GM21737 (cell line): Measurements from ENCODE around the gene KREMEN1.

ENCODE experiments used
- ATAC-seq: cut with Tn5 transposase; IDR thresholded peaks from one replicate; pipeline ENCODE4 v1.9.1; 2021; ENCODE audit warnings: mild to moderate bottlenecking, moderate library complexity; ENCODE audit not compliant: unreplicated experiment

Gene KREMEN1

DNA sequence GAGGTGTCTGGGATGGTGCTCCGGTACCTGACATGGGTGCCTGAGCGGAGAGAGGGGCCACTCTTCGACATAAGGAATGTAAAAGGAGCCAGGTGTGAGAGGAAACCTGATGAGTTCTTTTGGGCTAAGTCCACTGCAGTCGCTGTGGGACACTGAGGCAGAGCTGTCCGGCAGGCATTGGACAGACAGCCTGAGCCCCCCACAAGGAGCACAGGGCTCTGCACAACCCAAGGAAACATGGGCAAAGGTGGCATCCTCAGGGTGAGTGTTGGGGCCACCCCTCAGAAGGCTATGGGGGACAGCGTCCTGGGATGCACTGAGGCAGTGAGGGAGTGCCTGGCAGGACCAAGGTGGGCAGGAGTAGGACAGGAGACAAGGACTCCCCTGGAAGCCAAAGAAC lies 75.2 kb downstream of the KREMEN1 start:
- no peak for ATAC-seq

DNA sequence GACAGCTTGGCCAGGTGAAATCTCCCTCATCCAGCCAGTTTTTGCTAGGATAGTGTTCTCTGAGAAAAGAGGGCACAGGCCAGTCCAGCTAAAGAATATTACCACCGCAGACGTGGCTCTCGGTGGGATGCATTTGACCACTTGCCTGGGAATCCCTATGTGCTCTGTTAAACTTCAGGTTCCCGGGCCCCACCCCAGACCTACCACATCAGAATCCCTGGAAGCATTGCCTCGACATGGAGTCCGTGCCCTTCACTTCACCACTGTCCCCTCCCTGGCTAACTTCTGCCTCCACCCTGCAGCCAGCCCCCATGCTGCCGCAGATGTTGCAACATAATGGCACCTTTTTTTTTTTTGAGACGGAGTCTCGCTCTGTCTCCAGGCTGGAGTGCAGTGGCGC lies 76.0 kb downstream of the KREMEN1 start:
- ATAC-seq, result no peak

DNA sequence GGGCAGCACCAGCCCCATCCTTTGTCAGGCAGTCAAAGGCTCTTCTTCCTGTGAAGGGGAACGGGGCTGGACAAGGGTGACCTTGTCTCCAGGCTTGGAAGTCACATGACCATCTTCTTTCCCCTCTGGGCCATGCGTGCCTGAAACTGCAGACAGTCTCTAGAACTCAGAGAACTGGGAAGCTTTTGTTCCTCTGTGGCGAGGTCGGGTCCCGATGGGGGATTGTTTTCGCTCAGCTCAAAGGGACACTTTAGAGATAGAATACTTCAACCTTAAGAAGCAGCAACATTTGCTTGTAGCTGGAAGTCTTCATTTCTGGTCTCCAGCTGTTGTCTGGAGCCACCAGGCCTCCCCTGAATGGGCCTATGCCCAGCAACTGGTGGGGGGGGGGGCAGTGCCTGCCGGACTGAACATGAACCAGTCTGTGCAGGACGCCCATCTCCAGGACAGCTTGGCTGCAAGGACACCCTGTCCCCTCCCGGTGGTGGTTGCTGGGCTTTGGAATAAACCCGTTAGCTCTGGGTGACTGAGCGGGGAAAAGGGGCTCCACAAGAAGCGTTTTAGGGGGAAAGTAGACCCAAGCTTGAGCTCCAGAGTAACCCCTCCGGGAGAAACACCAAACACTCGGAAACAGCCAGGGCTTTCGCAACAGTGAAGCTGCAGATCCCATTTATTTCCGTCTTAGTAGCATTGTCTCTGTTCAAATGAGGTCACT lies 77.2 kb downstream of the KREMEN1 start:
- no peak for ATAC-seq

DNA sequence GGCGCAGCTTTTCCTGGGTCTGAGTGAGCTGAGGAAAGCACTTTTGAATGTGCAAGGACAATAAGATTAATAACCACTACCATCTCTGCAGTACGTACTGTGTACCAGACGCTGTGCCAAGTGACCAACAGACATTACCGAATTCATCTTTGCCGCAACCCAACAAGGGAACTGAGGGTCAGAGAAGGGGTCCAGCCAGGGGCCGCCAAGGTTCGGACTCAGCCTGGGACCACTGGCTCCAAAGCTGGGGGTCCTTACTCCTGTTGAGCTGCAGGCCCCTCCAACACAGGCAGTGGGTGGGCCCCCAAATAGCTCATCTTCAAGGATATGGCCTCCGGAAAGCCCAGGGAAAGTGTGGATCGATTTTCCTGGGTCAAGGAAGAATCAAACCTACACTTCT lies 77.9 kb downstream of the KREMEN1 start:
- no peak for ATAC-seq

DNA sequence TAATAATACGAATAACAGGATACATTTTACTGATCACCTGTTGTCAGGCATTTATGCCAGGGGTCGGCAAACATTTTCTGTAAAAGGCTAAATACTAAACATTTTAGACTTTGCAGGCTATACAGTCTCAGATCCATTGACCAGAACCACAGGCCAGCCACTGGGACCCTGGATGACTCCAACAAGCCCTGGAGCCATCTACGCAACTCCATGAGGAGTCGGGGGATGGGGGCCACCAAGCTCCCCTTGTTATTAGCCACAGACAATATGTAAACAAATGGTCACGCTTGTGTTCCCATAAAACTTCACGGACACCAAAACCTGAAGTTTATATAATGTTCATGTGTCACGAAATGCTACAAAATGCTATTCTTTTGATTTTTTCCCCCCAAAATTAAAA lies 78.5 kb downstream of the KREMEN1 start:
- no peak for ATAC-seq

DNA sequence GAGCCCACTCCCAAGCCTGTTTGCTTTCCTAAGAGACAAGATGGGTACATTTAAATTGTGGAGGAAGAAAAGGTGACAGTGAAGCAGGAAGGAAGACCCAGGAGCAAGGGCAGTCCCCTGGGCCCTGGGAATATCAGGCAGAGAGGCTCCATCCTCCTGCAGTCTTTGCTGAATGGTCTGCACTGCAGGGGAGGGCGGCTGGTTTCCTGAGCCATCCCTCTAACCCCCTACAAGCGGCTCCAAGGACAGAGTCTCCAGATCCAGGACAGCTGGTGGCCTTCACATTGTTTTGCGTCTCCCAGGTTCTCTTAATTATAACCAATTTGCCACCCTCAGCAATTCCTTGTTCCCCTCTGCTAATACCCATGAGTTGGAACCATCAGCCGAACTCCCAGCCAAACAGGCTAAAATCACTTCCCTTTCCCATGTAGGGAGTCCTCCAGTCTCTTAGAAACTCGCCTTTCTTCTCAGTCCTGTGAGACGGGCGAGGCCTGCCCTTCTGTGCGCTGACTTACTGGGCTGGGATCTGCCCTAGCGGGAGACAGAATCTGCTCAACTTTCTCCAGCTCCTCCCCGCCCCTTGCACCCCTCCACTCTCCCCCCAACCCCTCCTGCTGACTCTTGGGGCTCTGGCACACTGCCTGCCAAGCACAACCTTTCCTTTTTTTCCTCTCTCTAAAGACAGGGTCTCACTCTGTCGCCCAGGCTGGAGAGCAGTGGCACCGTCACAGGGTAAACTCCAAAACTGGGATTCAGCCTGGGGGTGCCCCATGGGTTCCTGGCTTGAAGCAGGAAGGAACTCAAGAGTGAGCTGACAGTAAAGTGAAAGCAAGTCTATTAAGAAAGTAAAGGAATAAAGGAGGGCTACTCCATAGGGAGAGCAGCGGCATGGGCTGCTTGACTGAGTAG lies 79.5 kb downstream of the KREMEN1 start:
- no peak for ATAC-seq

DNA sequence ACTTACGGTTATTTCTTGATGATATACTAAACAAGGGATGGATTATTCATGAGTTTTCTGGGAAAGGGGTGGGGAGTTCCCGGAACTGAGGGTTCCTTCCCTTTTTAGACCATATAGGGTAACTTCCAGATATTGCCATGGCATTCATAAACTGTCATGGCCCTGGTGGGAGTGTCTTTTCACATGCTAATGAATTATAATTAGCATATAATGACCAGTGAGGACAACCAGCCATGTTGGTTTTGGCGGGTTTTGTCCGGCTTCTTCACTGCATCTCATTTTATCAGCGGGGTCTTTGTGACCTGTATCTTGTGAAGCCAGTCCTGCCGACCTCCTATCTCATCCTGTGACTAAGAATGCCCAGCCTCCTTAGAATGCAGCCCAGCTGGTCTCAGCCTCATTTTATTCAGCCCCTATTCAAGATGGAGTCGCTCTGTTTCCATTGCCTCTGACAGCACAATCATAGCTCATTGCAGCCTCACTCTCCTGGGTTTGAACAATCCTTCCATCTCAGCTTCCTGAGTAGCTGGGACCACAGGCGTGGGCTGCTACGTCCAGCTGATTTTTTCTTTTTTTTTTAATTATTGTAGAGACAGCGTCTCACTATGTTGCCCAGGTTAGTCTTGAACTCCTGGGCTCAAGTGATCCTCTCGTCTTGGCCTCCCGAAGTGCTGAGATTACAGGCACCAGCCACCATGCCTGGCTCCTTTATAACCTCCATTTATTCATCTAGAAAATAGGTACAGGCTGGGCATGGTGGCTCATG lies 80.3 kb downstream of the KREMEN1 start:
- no peak for ATAC-seq

DNA sequence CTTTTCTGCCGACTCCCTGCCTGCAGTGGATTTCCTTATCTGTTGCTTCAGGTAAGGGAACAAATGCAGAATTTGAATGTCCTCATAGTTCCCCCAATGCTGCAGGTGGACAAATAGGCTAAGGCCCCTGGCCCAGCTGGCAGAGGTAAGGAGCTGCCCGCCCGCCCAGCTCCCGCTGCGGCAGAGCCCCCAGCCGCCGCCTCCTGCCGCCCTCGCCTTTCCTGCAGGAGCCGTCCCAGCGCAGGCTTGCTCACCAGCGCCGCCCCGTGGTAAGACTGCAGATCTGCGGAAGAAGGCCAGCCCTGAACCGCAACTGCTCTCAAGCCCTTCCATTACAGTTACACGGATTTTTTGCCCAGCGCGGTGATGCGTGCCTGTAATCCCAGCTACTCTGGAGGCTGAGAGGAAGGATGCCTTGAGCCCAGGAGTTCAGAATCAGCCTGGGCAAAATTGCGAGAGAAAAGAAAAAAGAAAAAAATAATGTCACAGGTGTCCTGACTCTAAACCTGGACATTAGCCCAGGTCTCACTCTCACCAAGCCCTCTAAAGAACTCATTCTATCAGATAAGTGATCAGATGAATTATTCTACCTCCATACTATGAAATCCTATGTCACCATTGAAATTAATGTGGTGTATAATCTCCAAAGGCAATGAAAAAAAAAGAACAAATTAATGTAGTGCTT lies 81.7 kb downstream of the KREMEN1 start:
- ATAC-seq, result peak; percentile 82

DNA sequence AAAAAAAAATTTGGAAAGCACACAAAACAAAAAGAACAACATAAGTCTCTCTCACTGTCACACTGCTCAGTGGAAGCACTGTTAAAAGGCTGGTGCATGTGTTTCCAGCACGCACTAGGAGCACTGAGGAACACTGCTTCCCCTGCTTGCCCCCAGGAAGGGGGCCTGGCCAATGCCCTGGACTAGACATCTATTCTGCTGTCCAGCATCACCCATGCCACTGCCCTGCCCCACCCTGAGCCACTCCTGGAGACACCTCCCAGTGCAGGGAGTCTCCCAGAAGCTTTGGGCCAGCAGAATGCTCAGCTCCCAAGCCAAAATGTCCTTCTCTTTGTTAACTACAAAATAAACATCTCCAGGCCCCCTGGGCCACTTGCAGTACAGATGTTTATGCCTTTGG lies 83.1 kb downstream of the KREMEN1 start:
- ATAC-seq, result no peak

DNA sequence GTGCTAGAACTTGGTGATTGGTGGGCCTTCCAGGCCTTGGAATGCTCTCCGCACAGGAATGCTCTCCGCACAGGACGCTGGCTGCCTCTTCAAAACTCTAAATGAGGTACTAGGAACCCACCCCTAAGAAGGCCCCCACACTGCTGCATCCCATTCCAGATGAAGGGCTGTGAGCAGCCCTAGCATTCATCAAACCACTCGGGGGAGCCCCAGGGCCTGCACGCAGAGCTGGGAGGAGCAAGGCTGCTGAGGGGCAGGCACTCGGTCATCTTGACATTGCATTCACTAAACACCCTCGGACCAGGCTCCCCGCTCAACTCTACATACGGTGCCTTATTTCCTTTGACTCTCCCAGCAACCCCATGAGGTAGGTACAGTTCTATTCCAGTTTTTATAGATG lies 83.7 kb downstream of the KREMEN1 start:
- ATAC-seq, result no peak

DNA sequence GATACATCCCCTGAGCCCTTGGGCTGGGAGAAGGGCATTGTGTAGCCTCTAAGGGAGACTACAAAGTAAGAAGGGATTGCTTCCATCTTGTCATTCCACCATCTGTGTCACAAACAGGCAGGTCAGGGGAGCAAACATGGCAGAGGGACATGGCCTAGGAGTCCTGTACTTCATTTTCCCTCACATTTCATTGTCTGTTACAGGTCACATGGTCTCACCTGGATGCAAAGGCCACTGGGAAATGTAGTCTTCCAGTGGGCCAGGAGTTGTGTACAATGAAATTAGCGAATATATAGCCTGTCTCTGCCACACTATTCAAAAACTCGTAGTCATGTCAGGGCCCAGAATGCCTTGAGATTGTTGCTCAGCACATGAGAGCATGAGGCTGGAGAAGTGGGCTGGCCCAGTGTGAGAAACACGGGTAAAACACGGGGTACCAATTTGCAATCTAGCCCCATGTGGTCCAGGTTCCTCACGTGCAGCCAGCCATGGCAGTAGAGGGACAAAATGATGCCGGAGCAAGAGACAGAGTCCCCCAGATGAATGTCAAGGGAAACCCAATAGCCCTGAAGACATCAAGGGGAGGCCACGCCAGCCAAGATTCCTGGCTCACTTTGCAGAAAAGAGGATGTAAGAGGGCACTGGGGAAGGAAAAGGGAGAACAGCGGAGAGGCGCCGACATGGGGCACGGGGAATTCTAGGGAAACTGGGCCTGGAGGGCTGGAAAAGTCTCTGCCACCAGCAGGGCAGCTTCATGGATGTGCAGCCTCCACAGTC lies 85.1 kb downstream of the KREMEN1 start:
- no peak for ATAC-seq

DNA sequence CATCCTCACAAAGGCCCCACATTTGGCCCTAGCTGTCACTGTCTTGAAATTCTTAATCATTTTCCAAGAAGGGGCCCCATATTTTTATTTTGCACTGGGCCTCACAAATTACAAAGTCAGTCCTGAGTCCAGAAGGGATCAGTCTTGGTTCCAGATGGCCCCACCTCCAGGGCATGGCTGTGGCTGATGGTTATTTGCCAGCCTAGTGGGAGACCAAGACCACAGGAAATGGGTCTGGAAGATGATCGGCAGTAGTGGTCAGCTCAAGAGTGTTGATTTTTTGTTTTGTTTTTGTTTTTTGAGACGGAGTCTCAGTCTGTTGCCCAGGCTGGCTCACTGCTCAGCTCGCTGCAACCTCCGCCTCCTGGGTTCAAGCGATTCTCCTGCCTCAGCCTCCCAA lies 85.7 kb downstream of the KREMEN1 start:
- no peak for ATAC-seq

DNA sequence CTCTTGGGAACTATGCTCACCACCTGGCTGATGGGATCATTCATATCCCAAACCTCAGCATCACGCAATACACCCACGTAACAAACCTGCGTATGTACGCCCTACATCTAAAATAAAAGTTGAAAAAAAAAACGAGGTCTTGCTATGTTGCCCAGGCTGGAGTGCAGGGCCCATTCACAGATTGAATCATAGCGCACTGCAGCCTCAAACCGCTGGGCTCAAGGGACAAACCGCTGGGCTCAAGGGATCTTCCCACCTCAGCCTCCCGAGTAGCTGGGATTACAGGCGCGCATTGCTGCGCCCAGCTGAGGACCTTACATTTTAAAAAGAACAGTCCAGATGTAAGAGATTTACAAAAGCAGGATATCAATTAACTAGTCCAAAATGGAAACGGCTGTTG lies 91.0 kb downstream of the KREMEN1 start:
- no peak for ATAC-seq

DNA sequence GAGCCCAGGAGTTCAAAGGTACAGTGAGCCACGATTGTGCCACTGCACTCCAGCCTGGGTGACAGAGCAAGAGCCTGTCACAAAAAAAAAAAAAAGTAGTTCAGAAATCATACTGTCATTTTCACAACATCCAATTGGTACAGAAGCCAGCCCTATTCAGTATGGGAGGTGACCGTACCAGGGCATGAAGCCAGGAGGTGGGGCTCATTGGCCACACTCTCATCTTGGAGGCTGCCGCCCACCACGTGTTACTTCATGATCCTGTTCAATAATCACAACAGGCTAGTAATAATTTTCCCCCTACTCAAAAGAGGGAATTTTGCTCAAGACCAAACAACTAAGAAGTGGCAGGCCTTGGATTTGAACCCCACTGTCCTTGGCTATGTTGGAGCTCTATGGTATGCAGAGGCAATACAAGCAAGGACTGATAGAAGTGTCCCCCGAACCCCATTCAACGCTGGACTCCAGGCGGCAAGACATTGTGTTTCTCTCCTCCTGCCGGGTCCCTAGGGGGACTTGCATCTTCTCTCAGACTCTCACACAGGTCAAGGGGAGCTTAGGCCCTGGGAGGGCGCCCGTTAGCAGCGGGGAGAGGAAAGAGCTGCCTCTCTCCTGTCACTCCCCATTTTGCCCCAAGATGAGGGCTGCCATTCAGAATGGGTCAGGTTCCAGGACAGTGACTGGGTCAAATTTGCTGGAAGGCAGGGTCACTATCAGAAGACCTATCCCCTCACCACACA lies 92.7 kb downstream of the KREMEN1 start:
- no peak for ATAC-seq

DNA sequence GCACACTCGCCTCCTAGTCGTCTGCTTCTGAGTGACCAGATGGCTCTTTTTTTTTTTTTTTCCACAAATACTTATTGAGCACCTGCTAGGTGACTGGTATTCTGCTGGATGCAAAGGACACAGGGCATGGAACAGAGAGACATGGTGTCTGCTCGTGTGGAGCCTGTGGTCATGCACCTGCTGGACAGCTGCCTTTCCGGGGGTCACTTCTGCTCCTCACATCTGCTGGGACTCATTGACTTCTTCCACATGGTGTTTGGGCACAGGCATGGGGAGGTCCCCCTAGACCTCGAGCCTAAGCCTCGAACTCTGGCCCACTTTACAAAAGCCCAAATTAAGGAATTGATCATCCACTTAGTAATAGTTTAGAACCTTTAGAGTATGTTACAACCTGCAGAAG lies 93.3 kb downstream of the KREMEN1 start:
- ATAC-seq, result no peak

DNA sequence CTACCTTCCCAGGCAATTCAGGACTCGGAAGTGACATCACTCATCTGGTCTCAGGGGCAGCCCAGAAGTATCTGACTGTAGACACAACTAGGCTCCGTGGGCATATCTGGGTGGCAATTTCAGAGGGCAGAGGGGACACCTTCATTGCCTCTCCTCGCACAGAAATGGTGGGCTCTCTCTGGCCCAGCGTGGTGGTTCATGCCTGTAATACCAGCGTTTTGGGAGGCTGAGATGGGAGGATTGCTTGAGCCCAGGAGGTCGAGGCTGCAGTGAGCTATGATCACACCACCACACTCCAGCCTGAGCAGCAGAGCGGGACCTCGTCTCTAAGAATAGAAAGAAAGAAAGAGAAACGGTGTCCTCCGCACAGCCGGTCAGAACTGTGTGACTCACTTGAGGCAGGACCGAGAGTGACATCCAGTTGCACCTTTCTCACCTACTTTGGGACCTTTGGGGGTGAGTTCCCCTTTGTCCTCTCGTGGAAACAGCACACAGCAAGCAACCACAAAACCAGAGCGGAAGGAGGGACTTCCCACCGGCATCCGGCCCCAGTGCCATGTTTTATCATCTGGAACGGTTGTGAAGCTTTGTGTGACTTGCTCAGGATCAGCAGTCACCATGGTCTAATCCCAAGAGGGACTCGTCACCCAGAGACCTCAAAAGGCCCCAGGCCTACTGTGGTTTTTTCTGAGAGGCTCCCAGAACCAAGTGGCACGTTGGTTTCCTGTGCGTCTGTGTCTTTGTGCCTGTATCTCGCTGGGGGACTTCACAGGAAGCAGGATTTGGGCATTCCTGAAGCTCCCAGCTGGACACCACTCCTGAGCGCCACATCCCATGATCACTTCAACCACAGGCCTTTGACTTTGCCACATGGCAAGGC lies 94.4 kb downstream of the KREMEN1 start:
- peak; percentile 91 for ATAC-seq

DNA sequence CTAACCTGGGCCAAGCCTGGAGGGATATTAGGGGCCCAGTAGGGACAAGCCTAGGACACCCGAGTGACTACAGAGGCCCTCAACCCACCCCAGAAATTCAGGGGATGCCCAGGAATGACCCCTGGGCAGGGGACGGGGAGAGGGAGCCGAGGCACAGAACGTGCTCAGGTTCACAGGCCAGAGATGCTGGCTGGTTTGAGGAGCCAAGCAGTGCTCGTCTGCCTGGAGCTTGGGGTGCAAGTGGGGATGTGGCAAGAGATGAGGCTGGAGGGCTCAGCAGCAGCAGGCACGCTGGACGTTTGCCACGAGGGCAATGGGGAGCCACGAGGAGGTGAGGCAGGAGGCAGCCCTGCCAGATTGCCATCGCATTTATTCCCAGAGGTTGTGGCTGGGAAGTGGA lies 98.9 kb downstream of the KREMEN1 start:
- no peak for ATAC-seq

DNA sequence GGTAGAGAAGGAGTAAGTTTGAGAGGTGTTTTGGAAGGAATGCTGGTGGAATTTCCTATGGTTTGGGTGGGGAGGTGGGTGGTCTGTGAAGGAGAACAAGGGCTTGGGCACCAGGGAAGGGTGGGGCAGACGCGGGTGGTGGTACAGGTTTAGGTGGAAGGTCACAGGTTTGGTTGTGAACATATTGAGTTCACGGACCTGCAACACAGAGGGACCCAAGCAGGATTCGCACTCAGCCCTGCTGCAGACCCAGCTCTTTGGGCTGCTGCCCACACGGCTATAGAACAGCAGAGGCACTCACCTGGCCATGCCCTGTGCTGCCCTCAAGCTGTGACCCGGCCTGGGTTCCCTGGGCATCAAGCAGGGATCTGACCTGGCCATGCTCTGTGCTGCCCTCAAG lies 99.4 kb downstream of the KREMEN1 start:
- ATAC-seq, result no peak
